Fibroblast of lung (primary cell): ENCODE results near the gene PPP4C. TPM values are rescaled to one million over a fixed set of nuclear protein-coding genes. Genes with fewer than 3 reads are reported as not detected.

Experiments
- DNase-seq, 2 donors: peaks; one replicate each; pipeline versions ENCODE4 v3.0.0 to v3.0.0-alpha.2; 2010; ENCODE audit warnings: low read depth in 2 of 2
- H2AFZ ChIP-seq: 2 replicates; pipeline ENCODE4 v1.5.1; 2012; ENCODE audit warnings: low read length, control low read depth, inconsistent platforms
- H3K27ac ChIP-seq: 2 replicates; pipeline ENCODE4 v1.5.1; 2011; ENCODE audit warnings: low read length, control low read depth; ENCODE audit not compliant: insufficient read depth
- H3K27me3 ChIP-seq: 2 replicates; pipeline ENCODE4 v1.5.1; 2011; ENCODE audit warnings: mild to moderate bottlenecking, low read length; ENCODE audit not compliant: control insufficient read depth, insufficient read depth
- H3K36me3 ChIP-seq: 2 replicates; pipeline ENCODE4 v1.5.1; 2011; ENCODE audit warnings: low read length; ENCODE audit not compliant: control insufficient read depth, insufficient read depth
- H3K4me1 ChIP-seq: 2 replicates; pipeline ENCODE4 v1.5.1; 2011; ENCODE audit warnings: low read length; ENCODE audit not compliant: control insufficient read depth, insufficient read depth; ENCODE audit errors: extremely low read depth
- H3K4me2 ChIP-seq: 2 replicates; pipeline ENCODE4 v1.5.1; 2011; ENCODE audit warnings: low read length, control low read depth; ENCODE audit not compliant: insufficient read depth; ENCODE audit errors: extremely low read depth
- H3K4me3 ChIP-seq, 4 experiments: fragments of 200-600 bp in 1 of 4; sonication (generic) in 1 of 4; replicated peaks in 1 of 4; 2 replicates each; pipeline ENCODE4 v1.5.1; 2011 to 2016; ENCODE audit warnings: low read length in 4 of 4, low read depth in 3 of 4, mild to moderate bottlenecking in 3 of 4, control low read depth in 2 of 4, inconsistent platforms in 1 of 4, mixed read lengths in 1 of 4; ENCODE audit not compliant: insufficient read depth in 1 of 4; ENCODE audit errors: control extremely low read depth in 1 of 4
- H3K79me2 ChIP-seq: 2 replicates; pipeline ENCODE4 v1.5.1; 2012; ENCODE audit warnings: mild to moderate bottlenecking, low read length, inconsistent platforms; ENCODE audit not compliant: control insufficient read depth, insufficient read depth
- H3K9ac ChIP-seq: 2 replicates; pipeline ENCODE4 v1.5.1; 2011; ENCODE audit warnings: mild to moderate bottlenecking, low read length, control low read depth; ENCODE audit not compliant: insufficient read depth
- H3K9me3 ChIP-seq: 2 replicates; pipeline ENCODE4 v1.5.1; 2012; ENCODE audit warnings: low read depth, low read length; ENCODE audit not compliant: control insufficient read depth, insufficient read depth
- H4K20me1 ChIP-seq: 2 replicates; pipeline ENCODE4 v1.5.1; 2011; ENCODE audit warnings: low read length; ENCODE audit not compliant: control insufficient read depth, insufficient read depth; ENCODE audit errors: extremely low read depth
- CTCF ChIP-seq, 2 donors: IDR thresholded peaks in 1 of 2; conservative IDR thresholded peaks in 1 of 2; 1 replicate in 1 of 2; 2 replicates in 1 of 2; pipeline ENCODE4 v1.5.1; 2011 to 2012; ENCODE audit warnings: low read length in 2 of 2, control low read depth in 1 of 2, inconsistent platforms in 1 of 2, low read depth in 1 of 2, mild to moderate bottlenecking in 1 of 2
- EZH2 ChIP-seq: IDR thresholded peaks from 2 replicates; pipeline ENCODE4 v1.5.1; 2012; ENCODE audit warnings: low read length, control low read depth, mild to moderate bottlenecking; ENCODE audit errors: missing control alignments
- polyA plus RNA-seq, 2 donors: library from polyadenylated mRNA; depleted of rRNA in 1 of 2; stranded (reverse) in 1 of 2; unstranded in 1 of 2; fragments of >200 nt; gene quantifications; 2 replicates each; pipeline ENCODE4 v1.2.1, GENCODE V29; 2011 to 2012; ENCODE audit warnings: missing spikeins in 1 of 2
- total RNA-seq: library from RNA; depleted of rRNA; stranded (reverse); fragments of >200 nt; gene quantifications from 2 replicates; pipeline ENCODE4 v1.2.1, GENCODE V29; 2014

The PPP4C gene
- total and polyA plus RNA-seq, 2 donors (not counting 1 experiment from before 2014, with no cell fraction given) = 116 to 147 TPM

GRCh38 chr16:30088237-30088831, 12.5 kb downstream of the PPP4C start:
- H4K20me1 ChIP-seq = no peaks in the 10 kb centered on the region
- no peak for TF ChIP-seq CTCF (conservative IDR thresholded peaks at IDR 0.05 in 1 of 2, IDR thresholded peaks at IDR 0.05 in 1 of 2; ENCODE audit: low read depth in 1 of 2, low read length in 2 of 2)
- no peak for TF ChIP-seq EZH2
- H3K9ac ChIP-seq = no peak overlapping the region
- H3K4me1 ChIP-seq = peaks cover 14% of the 10 kb centered on the region
- no peak for DNase-seq
- H3K27me3 ChIP-seq = no peaks in the 10 kb centered on the region
- H3K9me3 ChIP-seq = no peaks in the 10 kb centered on the region
- no peak overlapping the region for H3K27ac ChIP-seq
- H3K36me3 ChIP-seq = peaks cover 20% of the 10 kb centered on the region
- no peak overlapping the region for H3K4me2 ChIP-seq
- H3K4me3 ChIP-seq = no peak overlapping the region
- no peak overlapping the region for H2AFZ ChIP-seq
- no peaks in the 10 kb centered on the region for H3K79me2 ChIP-seq

GRCh38 chr16:30088832-30089624, 13.2 kb downstream of the PPP4C start:
- H3K36me3 ChIP-seq = peaks cover 13% of the 10 kb centered on the region
- no peak overlapping the region for H3K9ac ChIP-seq
- H2AFZ ChIP-seq = no peak overlapping the region
- no peak overlapping the region for H3K4me3 ChIP-seq
- TF ChIP-seq EZH2 (no peak), CTCF (conservative IDR thresholded peaks at IDR 0.05 in 1 of 2, IDR thresholded peaks at IDR 0.05 in 1 of 2; ENCODE audit: low read depth in 1 of 2, low read length in 2 of 2) (no peak)
- H3K9me3 ChIP-seq = no peaks in the 10 kb centered on the region
- no peaks in the 10 kb centered on the region for H4K20me1 ChIP-seq
- no peaks in the 10 kb centered on the region for H3K79me2 ChIP-seq
- peaks cover 14% of the 10 kb centered on the region for H3K4me1 ChIP-seq
- H3K27ac ChIP-seq = no peak overlapping the region
- H3K4me2 ChIP-seq = no peak overlapping the region
- no peaks in the 10 kb centered on the region for H3K27me3 ChIP-seq
- DNase-seq = no peak

GRCh38 chr16:30090610-30091331, 15.0 kb downstream of the PPP4C start:
- Histone ChIP-seq H3K9ac (no peak overlapping the region), H2AFZ (no peak overlapping the region), H3K27me3 (no peaks in the 10 kb centered on the region)

More at GRCh38 chr16:30090610-30091331, 15.0 kb downstream of the PPP4C start:
- H3K36me3 ChIP-seq = no peaks in the 10 kb centered on the region
- TF ChIP-seq CTCF (conservative IDR thresholded peaks at IDR 0.05 in 1 of 2, IDR thresholded peaks at IDR 0.05 in 1 of 2; ENCODE audit: low read depth in 1 of 2, low read length in 2 of 2) = no peak
- TF ChIP-seq EZH2 = no peak
- DNase-seq = no peak
- no peaks in the 10 kb centered on the region for H4K20me1 ChIP-seq
- H3K4me2 ChIP-seq = no peak overlapping the region
- peaks cover 20% of the 10 kb centered on the region for H3K4me1 ChIP-seq
- H3K9me3 ChIP-seq = no peaks in the 10 kb centered on the region
- no peak overlapping the region for H3K4me3 ChIP-seq
- H3K27ac ChIP-seq = no peak overlapping the region
- H3K79me2 ChIP-seq = no peaks in the 10 kb centered on the region
